ENCODE results near the gene KCNG2. TPM values are rescaled to one million over a fixed set of nuclear protein-coding genes. Genes with fewer than 3 reads are reported as not detected.

Gene KCNG2
- total and polyA plus RNA-seq, 2 of the 4 experiments (the other 2 are of a cell fraction): not detected

- peak overlapping the region; percentile 5 for H2AK9ac ChIP-seq (replicated peaks; ENCODE audit: low read depth, low read length, poor library complexity)
- in situ Hi-C loops (cut with MboI; ENCODE audit: low sequenced_read_pairs): no loop called here
- BruUV-seq (replicated peaks): no TSS peak
- no peak overlapping the region for H3K4ac ChIP-seq (ENCODE audit: low read depth, low read length)
- peaks cover 8% of the 10 kb centered on the region for H3K9me1 ChIP-seq (ENCODE audit: insufficient read depth, low read length)
- H3K56ac ChIP-seq (ENCODE audit: extremely low read depth, insufficient read depth, low read length): no peak overlapping the region
- H4K20me1 ChIP-seq (ENCODE audit: insufficient read depth, low read length): peaks cover 56% of the 10 kb centered on the region
- ATAC-seq (ENCODE audit: low read depth) (no peak), DNase-seq (no peak)
- H4K8ac ChIP-seq (ENCODE audit: low read depth in 2 of 2, low read length in 2 of 2): no peak overlapping the region
- no CpG with 5 or more reads among the region's 9 CpGs for WGBS, 2 experiments (ENCODE audit: extremely low coverage in 2 of 2, insufficient read length in 1 of 2)
- H3K27ac ChIP-seq (ENCODE audit: insufficient read depth, low read length): no peak overlapping the region
- dilution Hi-C loops (cut with HindIII; ENCODE audit: low sequenced_read_pairs, unreplicated experiment): no loop called here
- no peak for TF ChIP-seq POLR2A (IDR thresholded peaks at IDR 0.05; ENCODE audit: low read depth, low read length)
- TF ChIP-seq CTCF (conservative IDR thresholded peaks at IDR 0.05; ENCODE audit: low read depth, low read length): no peak
- no peak overlapping the region for H3K9ac ChIP-seq (ENCODE audit: low read depth, low read length)
- H3K79me1 ChIP-seq (ENCODE audit: low read depth in 1 of 2, low read length in 2 of 2): peaks cover 25 to 84% of the 10 kb centered on the region in 2 experiments
- no peak overlapping the region for H2BK5ac ChIP-seq (ENCODE audit: low read depth, low read length, poor library complexity, severe bottlenecking)
- no peak overlapping the region for H3K14ac ChIP-seq (replicated peaks; ENCODE audit: low read depth, low read length)
- H3K36me3 ChIP-seq (ENCODE audit: control insufficient read depth, insufficient read depth, low read length): peaks cover 62% of the 10 kb centered on the region
- H3K9me3 ChIP-seq (ENCODE audit: control insufficient read depth, insufficient read depth, low read length): peaks cover 8% of the 10 kb centered on the region
- H2AFZ ChIP-seq (replicated peaks; ENCODE audit: low read length, poor library complexity): no peak overlapping the region
- H2AK5ac ChIP-seq (ENCODE audit: low read depth, low read length): no peak overlapping the region
- no peak overlapping the region for H4K5ac ChIP-seq (ENCODE audit: low read depth, low read length)
- no peak overlapping the region for H3K18ac ChIP-seq (ENCODE audit: low read depth, low read length)
- H3K4me1 ChIP-seq (ENCODE audit: control insufficient read depth, insufficient read depth, low read length): no peaks in the 10 kb centered on the region
- H3K4me2 ChIP-seq (ENCODE audit: low read depth, low read length): no peak overlapping the region
- CTCF ChIA-PET: no interaction called here
- no peak overlapping the region for H4K91ac ChIP-seq (ENCODE audit: insufficient read depth, low read depth, low read length)
- H2BK15ac ChIP-seq (ENCODE audit: low read depth, low read length): no peak overlapping the region
- intact Hi-C loops (cut with micrococcal nuclease): no loop called here
- no peak overlapping the region for H3K4me3 ChIP-seq (ENCODE audit: insufficient read depth, low read depth, low read length)
- H2BK20ac ChIP-seq (ENCODE audit: low read depth, low read length): no peak overlapping the region
- H3K27me3 ChIP-seq (ENCODE audit: control insufficient read depth, insufficient read depth, low read length): no peaks in the 10 kb centered on the region
- H3K23ac ChIP-seq (ENCODE audit: low read depth, low read length): no peak overlapping the region
- no peak overlapping the region for H2BK120ac ChIP-seq (ENCODE audit: low read depth, low read length)
- POLR2A ChIA-PET (ENCODE audit: unreplicated experiment): no interaction called here
Observed at GRCh38 chr18:79938196-79938595, 140.5 kb downstream of the KCNG2 start.

All from IMR-90 (cell line).